ENCODE measurements around the gene ZNF20. TPM values are rescaled to one million over a fixed set of nuclear protein-coding genes. Genes with fewer than 3 reads are reported as not detected.

ZNF20 gene
- total and polyA plus RNA-seq, 2 donors (not counting 1 experiment from before 2014, with no cell fraction given) = 1.6 to 10.6 TPM

DNA sequence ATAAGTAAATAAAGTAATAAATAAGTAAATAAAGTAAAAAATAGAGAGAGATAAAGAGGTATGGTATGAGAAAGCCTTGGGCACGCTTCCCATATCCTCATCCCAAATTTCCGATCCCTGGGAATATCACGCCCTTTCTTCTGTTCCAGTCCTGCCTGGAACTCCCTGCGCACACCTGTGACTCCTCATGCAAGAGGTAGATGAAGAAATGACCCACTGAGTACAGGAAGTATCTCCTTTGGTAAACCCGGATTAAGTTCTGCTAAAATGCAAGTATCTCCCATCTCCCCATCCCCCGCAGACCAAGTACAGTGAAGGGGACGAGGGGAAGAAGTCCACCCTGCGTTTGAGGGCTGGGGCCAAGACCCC is 22.3 kb upstream of the ZNF20 start:
- Histone ChIP-seq H3K36me3 (replicated peaks in 1 of 2; ENCODE audit: control extremely low read depth in 1 of 2, control insufficient read depth in 1 of 2, extremely low read depth in 1 of 2, insufficient read depth in 2 of 2, low read length in 1 of 2) (peaks cover 0 to 8% of the 10 kb centered on the region in 2 experiments), H3K79me2 (ENCODE audit: control insufficient read depth, insufficient read depth, low read length) (peaks cover 61% of the 10 kb centered on the region), H3K9me3 (ENCODE audit: control extremely low read depth in 1 of 3, control insufficient read depth in 2 of 3, insufficient read depth in 1 of 3, low read length in 2 of 3) (peaks cover 0 to 4% (median 0%) of the 10 kb centered on the region in 3 donors), H2AFZ (ENCODE audit: insufficient read depth, low read depth, low read length, poor library complexity, severe bottlenecking) (peak overlapping the region; percentile 80), H3K27me3 (replicated peaks in 1 of 4; ENCODE audit: control extremely low read depth in 1 of 4, control insufficient read depth in 3 of 4, insufficient read depth in 4 of 4, low read length in 3 of 4) (no peaks in the 10 kb centered on the region), H3K4me3 (ENCODE audit: control extremely low read depth in 1 of 5, extremely low read depth in 1 of 5, insufficient read depth in 1 of 5, low read depth in 2 of 5, low read length in 4 of 5) (peak overlapping the region; percentile 58 to 96 (median 91)), H3K27ac (ENCODE audit: low read length in 2 of 2) (peak overlapping the region; percentile 96 to 99), H3K9ac (ENCODE audit: low read length) (peak overlapping the region; percentile 99), H4K20me1 (ENCODE audit: control insufficient read depth, insufficient read depth, low read length, poor library complexity, severe bottlenecking) (peaks cover 8% of the 10 kb centered on the region), H3K4me1 (ENCODE audit: control insufficient read depth in 2 of 2, insufficient read depth in 2 of 2, low read length in 2 of 2) (peaks cover 10 to 15% of the 10 kb centered on the region in 2 donors), H3K4me2 (replicated peaks; ENCODE audit: low read depth, low read length, poor library complexity, severe bottlenecking) (peak overlapping the region; percentile 74)
- H3K27me3 Mint-ChIP-seq = no peaks in the 10 kb centered on the region
- ATAC-seq (ENCODE audit: low read depth) = no peak
- intact Hi-C loops (cut with micrococcal nuclease) = loop anchor here (1.0 to 10.0 kb wide), 5 partner anchors 22 to 388 kb away; partner anchors contain the start of genes ZNF20, ZNF439, ZNF563 and ZNF564
- H3K4me3 Mint-ChIP-seq = peak overlapping the region; percentile 92
- DNase-seq = no peak
- POLR2A ChIA-PET = interaction anchor here (0.6 to 1.4 kb wide), 8 partner anchors 22 to 363 kb away, joined by 3 to 9 read pairs (median 4); partner anchors contain the start of genes ZNF20, ZNF442, ZNF563 and ZNF763
- H3K9me3 Mint-ChIP-seq (ENCODE audit: insufficient read depth) = no peaks in the 10 kb centered on the region
- CTCF ChIA-PET = interaction anchor here (0.6 to 1.7 kb wide), 10 partner anchors 8 to 365 kb away, joined by 3 to 7 read pairs (median 3); partner anchors contain the start of genes ZNF20, ZNF491 and ZNF563
- WGBS (ENCODE audit: insufficient coverage) = 0% methylated on average over 2 of the region's 8 CpGs
- H3K27ac Mint-ChIP-seq = peak overlapping the region; percentile 99
- H3K4me1 Mint-ChIP-seq = peaks cover 34% of the 10 kb centered on the region
- TF ChIP-seq, protein P1, sequence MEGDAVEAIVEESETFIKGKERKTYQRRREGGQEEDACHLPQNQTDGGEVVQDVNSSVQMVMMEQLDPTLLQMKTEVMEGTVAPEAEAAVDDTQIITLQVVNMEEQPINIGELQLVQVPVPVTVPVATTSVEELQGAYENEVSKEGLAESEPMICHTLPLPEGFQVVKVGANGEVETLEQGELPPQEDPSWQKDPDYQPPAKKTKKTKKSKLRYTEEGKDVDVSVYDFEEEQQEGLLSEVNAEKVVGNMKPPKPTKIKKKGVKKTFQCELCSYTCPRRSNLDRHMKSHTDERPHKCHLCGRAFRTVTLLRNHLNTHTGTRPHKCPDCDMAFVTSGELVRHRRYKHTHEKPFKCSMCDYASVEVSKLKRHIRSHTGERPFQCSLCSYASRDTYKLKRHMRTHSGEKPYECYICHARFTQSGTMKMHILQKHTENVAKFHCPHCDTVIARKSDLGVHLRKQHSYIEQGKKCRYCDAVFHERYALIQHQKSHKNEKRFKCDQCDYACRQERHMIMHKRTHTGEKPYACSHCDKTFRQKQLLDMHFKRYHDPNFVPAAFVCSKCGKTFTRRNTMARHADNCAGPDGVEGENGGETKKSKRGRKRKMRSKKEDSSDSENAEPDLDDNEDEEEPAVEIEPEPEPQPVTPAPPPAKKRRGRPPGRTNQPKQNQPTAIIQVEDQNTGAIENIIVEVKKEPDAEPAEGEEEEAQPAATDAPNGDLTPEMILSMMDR (IDR thresholded peaks at IDR 0.05) = no peak
- TF ChIP-seq EZH2 (IDR thresholded peaks at IDR 0.05; ENCODE audit: borderline replicate concordance, insufficient read depth, low read depth, low read length, poor library complexity, severe bottlenecking) = no peak

DNA sequence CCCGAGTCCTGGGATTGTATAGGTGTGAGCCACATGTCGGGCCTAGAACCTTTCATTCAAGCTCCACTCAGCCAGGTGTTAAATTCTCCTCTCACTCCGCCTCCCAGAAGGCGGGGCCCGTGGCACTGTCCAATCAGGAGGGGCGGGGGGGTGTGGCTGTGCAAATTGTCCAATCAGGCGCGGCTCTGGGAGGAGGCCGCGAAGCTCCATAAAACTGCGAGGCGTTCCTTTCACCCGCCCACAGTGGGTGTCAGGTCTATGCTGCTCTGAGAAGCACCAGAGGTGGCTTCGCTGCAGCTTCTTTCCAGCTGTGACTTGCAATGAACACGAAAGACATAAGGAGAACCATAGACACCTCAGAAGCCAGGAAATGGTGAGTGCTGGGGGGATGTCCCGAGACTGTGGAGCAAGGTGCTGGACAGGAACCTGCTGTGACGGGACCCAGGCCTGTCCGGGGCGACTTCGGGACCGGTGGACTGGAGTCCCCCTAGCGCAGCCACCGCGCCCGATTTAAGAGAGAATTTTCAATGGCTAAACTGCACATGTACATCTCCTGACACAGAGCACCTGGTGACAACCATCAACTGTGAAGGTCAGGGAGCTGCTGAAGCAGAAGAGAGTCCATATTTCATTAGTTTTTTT is 19.7 kb upstream of the ZNF20 start:
- no peaks in the 10 kb centered on the region for H4K20me1 ChIP-seq (ENCODE audit: control insufficient read depth, insufficient read depth, low read length, poor library complexity, severe bottlenecking)
- H3K27ac ChIP-seq (ENCODE audit: low read length in 2 of 2) = no peak overlapping the region
- WGBS (ENCODE audit: insufficient coverage) = 97% methylated on average over 22 of the region's 25 CpGs
- no peak for TF ChIP-seq EZH2 (IDR thresholded peaks at IDR 0.05; ENCODE audit: borderline replicate concordance, insufficient read depth, low read depth, low read length, poor library complexity, severe bottlenecking)
- TF ChIP-seq, protein P1 (IDR thresholded peaks at IDR 0.05) = no peak
- peaks cover 0 to 4% (median 0%) of the 10 kb centered on the region in 3 donors for H3K9me3 ChIP-seq (ENCODE audit: control extremely low read depth in 1 of 3, control insufficient read depth in 2 of 3, insufficient read depth in 1 of 3, low read length in 2 of 3)
- H3K36me3 ChIP-seq (replicated peaks in 1 of 2; ENCODE audit: control extremely low read depth in 1 of 2, control insufficient read depth in 1 of 2, extremely low read depth in 1 of 2, insufficient read depth in 2 of 2, low read length in 1 of 2) = peaks cover 0 to 3% of the 10 kb centered on the region in 2 experiments
- peaks cover 17 to 26% of the 10 kb centered on the region in 2 donors for H3K4me1 ChIP-seq (ENCODE audit: control insufficient read depth in 2 of 2, insufficient read depth in 2 of 2, low read length in 2 of 2)
- H2AFZ ChIP-seq (ENCODE audit: insufficient read depth, low read depth, low read length, poor library complexity, severe bottlenecking) = no peak overlapping the region
- Mint-ChIP-seq H3K4me1 (peaks cover 30% of the 10 kb centered on the region), H3K27me3 (no peaks in the 10 kb centered on the region), H3K4me3 (no peak overlapping the region), H3K9me3 (ENCODE audit: insufficient read depth) (no peaks in the 10 kb centered on the region), H3K27ac (no peak overlapping the region)
- intact Hi-C loops (cut with micrococcal nuclease) = loop anchor here (10.0 kb wide), 1 partner anchor 325 kb away; the partner anchor contains the start of gene ZNF709
- no peak overlapping the region for H3K4me2 ChIP-seq (replicated peaks; ENCODE audit: low read depth, low read length, poor library complexity, severe bottlenecking)
- H3K79me2 ChIP-seq (ENCODE audit: control insufficient read depth, insufficient read depth, low read length) = peaks cover 55% of the 10 kb centered on the region
- ChIA-PET CTCF (interaction anchor here (0.5 to 1.1 kb wide), 4 partner anchors 19 to 957 kb away, joined by 3 to 4 read pairs (median 4); no protein-coding TSS in a partner anchor), POLR2A (no interaction called here)
- no peak overlapping the region for H3K4me3 ChIP-seq (ENCODE audit: control extremely low read depth in 1 of 5, extremely low read depth in 1 of 5, insufficient read depth in 1 of 5, low read depth in 2 of 5, low read length in 4 of 5)
- ATAC-seq (ENCODE audit: low read depth) (no peak), DNase-seq (no peak)
- H3K9ac ChIP-seq (ENCODE audit: low read length) = no peak overlapping the region
- H3K27me3 ChIP-seq (replicated peaks in 1 of 4; ENCODE audit: control extremely low read depth in 1 of 4, control insufficient read depth in 3 of 4, insufficient read depth in 4 of 4, low read length in 3 of 4) = no peaks in the 10 kb centered on the region
